SK-N-SH treated with all-trans-retinoic acid at 6 μM for 48 hours (cell line): ENCODE results near the gene UIMC1.

Experiments
- ATAC-seq: fragments of 200-7000 bp; cut with Tn5 transposase; 3 replicates; pipeline ENCODE4 v1.9.1; 2020; ENCODE audit warnings: mild to moderate bottlenecking, moderate library complexity
- ARNTL ChIP-seq: fragments of 450-650 bp; formaldehyde crosslinking; IDR thresholded peaks from 2 replicates; pipeline ENCODE4 v1.5.0; 2020; ENCODE audit warnings: low read depth, mild to moderate bottlenecking, moderate library complexity, borderline replicate concordance
- BACH2 ChIP-seq: fragments of 250-450 bp; sonication (Bioruptor Pico); IDR thresholded peaks from 2 replicates; pipeline ENCODE4 v1.9.0; 2021; ENCODE audit warnings: mild to moderate bottlenecking, borderline replicate concordance
- CSDC2 ChIP-seq: fragments of 250-450 bp; sonication (Bioruptor Pico); IDR thresholded peaks from 2 replicates; pipeline ENCODE4 v1.5.0; 2020; ENCODE audit warnings: mild to moderate bottlenecking, moderate library complexity
- ESRRG ChIP-seq: fragments of 250-450 bp; sonication (Bioruptor Pico); IDR thresholded peaks from 2 replicates; pipeline ENCODE4 v1.6.1; 2021; ENCODE audit warnings: mild to moderate bottlenecking
- GLIS3 ChIP-seq: fragments of 250-450 bp; sonication (Bioruptor Pico); IDR thresholded peaks from 2 replicates; pipeline ENCODE4 v1.5.0; 2020; ENCODE audit warnings: mild to moderate bottlenecking, moderate library complexity
- PATZ1 ChIP-seq: fragments of 250-450 bp; sonication (Bioruptor Pico); IDR thresholded peaks from 2 replicates; pipeline ENCODE4 v1.8.0; 2020; ENCODE audit warnings: mild to moderate bottlenecking, moderate library complexity, borderline replicate concordance
- PPARA ChIP-seq: fragments of 250-450 bp; sonication (Bioruptor Pico); IDR thresholded peaks from 2 replicates; pipeline ENCODE4 v1.5.0; 2020; ENCODE audit warnings: mild to moderate bottlenecking, borderline replicate concordance
- RARB ChIP-seq: fragments of 250-450 bp; sonication (Bioruptor Pico); IDR thresholded peaks from 2 replicates; pipeline ENCODE4 v1.8.0; 2021; ENCODE audit warnings: mild to moderate bottlenecking, moderate library complexity
- SNAI2 ChIP-seq: fragments of 250-450 bp; sonication (Bioruptor Pico); IDR thresholded peaks from 2 replicates; pipeline ENCODE4 v1.5.0; 2020; ENCODE audit warnings: mild to moderate bottlenecking, moderate library complexity
- TCF4 ChIP-seq: fragments of 250-450 bp; sonication (Bioruptor Pico); IDR thresholded peaks from 2 replicates; pipeline ENCODE4 v1.8.0; 2021; ENCODE audit warnings: mild to moderate bottlenecking, moderate library complexity, borderline replicate concordance
- TOX ChIP-seq: fragments of 250-450 bp; sonication (Bioruptor Pico); IDR thresholded peaks from 2 replicates; pipeline ENCODE4 v1.8.0; 2021; ENCODE audit warnings: mild to moderate bottlenecking, moderate library complexity, borderline replicate concordance
- ZC3H10 ChIP-seq: fragments of 250-450 bp; sonication (Bioruptor Pico); IDR thresholded peaks from 2 replicates; pipeline ENCODE4 v1.5.1; 2021; ENCODE audit warnings: mild to moderate bottlenecking, moderate library complexity
- ZFP3 ChIP-seq: fragments of 250-450 bp; sonication (Bioruptor Pico); IDR thresholded peaks from 2 replicates; pipeline ENCODE4 v1.5.0; 2020; ENCODE audit warnings: mild to moderate bottlenecking, moderate library complexity
- ZFP30 ChIP-seq: fragments of 450-650 bp; formaldehyde crosslinking; IDR thresholded peaks from 2 replicates; pipeline ENCODE4 v1.5.0; 2022; ENCODE audit warnings: mild to moderate bottlenecking, moderate library complexity
- ZNF565 ChIP-seq: fragments of 450-650 bp; formaldehyde crosslinking; conservative IDR thresholded peaks from 2 replicates; pipeline ENCODE4 v1.5.0; 2020; ENCODE audit warnings: low read depth, mild to moderate bottlenecking, moderate library complexity
- ZNF70 ChIP-seq: fragments of 450-650 bp; formaldehyde crosslinking; IDR thresholded peaks from 2 replicates; pipeline ENCODE4 v1.5.0; 2020; ENCODE audit warnings: mild to moderate bottlenecking, moderate library complexity
- ZNF8 ChIP-seq: fragments of 450-650 bp; formaldehyde crosslinking; IDR thresholded peaks from 2 replicates; pipeline ENCODE4 v1.5.0; 2020; ENCODE audit warnings: mild to moderate bottlenecking, moderate library complexity
- TF ChIP-seq, protein P1 (sequence below): fragments of 250-450 bp; sonication (Bioruptor Pico); IDR thresholded peaks from 2 replicates; pipeline ENCODE4 v1.8.0; 2021; ENCODE audit warnings: low read depth, mild to moderate bottlenecking, moderate library complexity, borderline replicate concordance
- TF ChIP-seq, protein P2 (sequence below): fragments of 250-450 bp; sonication (Bioruptor Pico); IDR thresholded peaks from 2 replicates; pipeline ENCODE4 v1.5.1; 2021; ENCODE audit warnings: mild to moderate bottlenecking, moderate library complexity
- TF ChIP-seq, protein P3 (sequence below): fragments of 250-450 bp; sonication (Bioruptor Pico); IDR thresholded peaks from 2 replicates; pipeline ENCODE4 v1.5.1; 2020; ENCODE audit warnings: low read depth, mild to moderate bottlenecking, moderate library complexity

The UIMC1 gene

GRCh38 chr5:176922817-176923216 is 83.8 kb downstream of the UIMC1 start:
- no peak for TF ChIP-seq ZFP30 (CRISPR knock-in tag)
- TF ChIP-seq, protein P1, sequence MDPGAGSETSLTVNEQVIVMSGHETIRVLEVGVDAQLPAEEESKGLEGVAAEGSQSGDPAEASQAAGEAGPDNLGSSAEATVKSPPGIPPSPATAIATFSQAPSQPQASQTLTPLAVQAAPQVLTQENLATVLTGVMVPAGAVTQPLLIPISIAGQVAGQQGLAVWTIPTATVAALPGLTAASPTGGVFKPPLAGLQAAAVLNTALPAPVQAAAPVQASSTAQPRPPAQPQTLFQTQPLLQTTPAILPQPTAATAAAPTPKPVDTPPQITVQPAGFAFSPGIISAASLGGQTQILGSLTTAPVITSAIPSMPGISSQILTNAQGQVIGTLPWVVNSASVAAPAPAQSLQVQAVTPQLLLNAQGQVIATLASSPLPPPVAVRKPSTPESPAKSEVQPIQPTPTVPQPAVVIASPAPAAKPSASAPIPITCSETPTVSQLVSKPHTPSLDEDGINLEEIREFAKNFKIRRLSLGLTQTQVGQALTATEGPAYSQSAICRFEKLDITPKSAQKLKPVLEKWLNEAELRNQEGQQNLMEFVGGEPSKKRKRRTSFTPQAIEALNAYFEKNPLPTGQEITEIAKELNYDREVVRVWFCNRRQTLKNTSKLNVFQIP (CRISPR knock-in tag): no peak
- TF ChIP-seq TCF4 (CRISPR knock-in tag): no peak
- no peak for TF ChIP-seq PATZ1 (CRISPR knock-in tag)
- no peak for TF ChIP-seq ESRRG (CRISPR knock-in tag)
- TF ChIP-seq PPARA (CRISPR knock-in tag): no peak
- TF ChIP-seq ZNF8 (CRISPR knock-in tag): no peak
- no peak for TF ChIP-seq RARB
- no peak for TF ChIP-seq ZNF70 (CRISPR knock-in tag)
- ATAC-seq: no peak

GRCh38 chr5:176921714-176922113 is 84.9 kb downstream of the UIMC1 start:
- TF ChIP-seq, protein P2, sequence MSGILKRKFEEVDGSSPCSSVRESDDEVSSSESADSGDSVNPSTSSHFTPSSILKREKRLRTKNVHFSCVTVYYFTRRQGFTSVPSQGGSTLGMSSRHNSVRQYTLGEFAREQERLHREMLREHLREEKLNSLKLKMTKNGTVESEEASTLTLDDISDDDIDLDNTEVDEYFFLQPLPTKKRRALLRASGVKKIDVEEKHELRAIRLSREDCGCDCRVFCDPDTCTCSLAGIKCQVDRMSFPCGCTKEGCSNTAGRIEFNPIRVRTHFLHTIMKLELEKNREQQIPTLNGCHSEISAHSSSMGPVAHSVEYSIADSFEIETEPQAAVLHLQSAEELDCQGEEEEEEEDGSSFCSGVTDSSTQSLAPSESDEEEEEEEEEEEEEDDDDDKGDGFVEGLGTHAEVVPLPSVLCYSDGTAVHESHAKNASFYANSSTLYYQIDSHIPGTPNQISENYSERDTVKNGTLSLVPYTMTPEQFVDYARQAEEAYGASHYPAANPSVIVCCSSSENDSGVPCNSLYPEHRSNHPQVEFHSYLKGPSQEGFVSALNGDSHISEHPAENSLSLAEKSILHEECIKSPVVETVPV (CRISPR knock-in tag): no peak
- TF ChIP-seq ZC3H10 (CRISPR knock-in tag) (no peak), TOX (CRISPR knock-in tag) (no peak), ARNTL (CRISPR knock-in tag) (no peak), TCF4 (CRISPR knock-in tag) (no peak), ZNF8 (CRISPR knock-in tag) (no peak), BACH2 (CRISPR knock-in tag) (no peak), GLIS3 (CRISPR knock-in tag) (no peak), PATZ1 (CRISPR knock-in tag) (no peak), SNAI2 (no peak), RARB (no peak), ZFP30 (CRISPR knock-in tag) (no peak), PPARA (CRISPR knock-in tag) (no peak), ZNF565 (CRISPR knock-in tag) (no peak), CSDC2 (CRISPR knock-in tag) (no peak), ZFP3 (CRISPR knock-in tag) (no peak), ZNF70 (CRISPR knock-in tag) (no peak)
- TF ChIP-seq, protein P3, sequence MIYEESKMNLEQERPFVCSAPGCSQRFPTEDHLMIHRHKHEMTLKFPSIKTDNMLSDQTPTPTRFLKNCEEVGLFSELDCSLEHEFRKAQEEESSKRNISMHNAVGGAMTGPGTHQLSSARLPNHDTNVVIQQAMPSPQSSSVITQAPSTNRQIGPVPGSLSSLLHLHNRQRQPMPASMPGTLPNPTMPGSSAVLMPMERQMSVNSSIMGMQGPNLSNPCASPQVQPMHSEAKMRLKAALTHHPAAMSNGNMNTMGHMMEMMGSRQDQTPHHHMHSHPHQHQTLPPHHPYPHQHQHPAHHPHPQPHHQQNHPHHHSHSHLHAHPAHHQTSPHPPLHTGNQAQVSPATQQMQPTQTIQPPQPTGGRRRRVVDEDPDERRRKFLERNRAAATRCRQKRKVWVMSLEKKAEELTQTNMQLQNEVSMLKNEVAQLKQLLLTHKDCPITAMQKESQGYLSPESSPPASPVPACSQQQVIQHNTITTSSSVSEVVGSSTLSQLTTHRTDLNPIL (CRISPR knock-in tag): no peak
- TF ChIP-seq, protein P1 (CRISPR knock-in tag): no peak

DNA sequence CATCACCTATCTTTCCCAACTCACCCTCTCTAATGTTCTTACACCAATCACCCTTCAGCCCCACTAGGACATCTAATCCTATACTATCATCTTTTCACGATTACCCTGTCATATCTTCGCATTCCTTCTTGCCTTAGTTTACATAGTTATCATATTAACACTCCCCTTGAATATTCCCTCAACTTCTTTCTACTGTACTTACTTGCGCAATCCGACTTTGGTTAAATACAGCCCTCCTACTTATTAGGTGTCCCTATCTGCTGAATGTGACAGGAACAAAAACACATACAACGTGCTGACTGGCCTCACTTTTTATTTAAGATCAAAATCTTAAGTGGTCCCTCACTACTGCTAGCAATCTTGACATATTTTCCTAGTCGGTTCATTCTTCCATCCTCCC is 88.0 kb downstream of the UIMC1 start:
- no peak for TF ChIP-seq GLIS3 (CRISPR knock-in tag)
- TF ChIP-seq PATZ1 (CRISPR knock-in tag): no peak
- ATAC-seq: no peak

More at GRCh38 chr5:176921714-176922113, 84.9 kb downstream of the UIMC1 start:
- no peak for ATAC-seq
